HL-60 (cell line): ENCODE data around the gene PSAT1.
A peak's percentile ranks its signal among the peaks of the same experiment; 100 is the strongest.

Source experiments
- DNase-seq, 2 experiments: peaks; one replicate each; pipeline ENCODE4 v3.0.0-alpha.2; 2010 to 2020; ENCODE audit warnings: low read depth in 1 of 2, low spot score in 1 of 2
- H3K27ac ChIP-seq: fragments of 250-450 bp; sonication (Bioruptor Pico); replicated peaks from 2 replicates; pipeline ENCODE4 v1.5.1; 2020; ENCODE audit warnings: mild to moderate bottlenecking, moderate library complexity
- H3K27me3 ChIP-seq: fragments of 250-450 bp; sonication (Bioruptor Pico); 2 replicates; pipeline ENCODE4 v1.5.1; 2021; ENCODE audit warnings: mild to moderate bottlenecking, moderate library complexity; ENCODE audit not compliant: insufficient read depth, poor library complexity, severe bottlenecking
- H3K4me3 ChIP-seq: replicated peaks from 2 replicates; pipeline ENCODE4 v1.5.1; 2011; ENCODE audit warnings: mild to moderate bottlenecking, control low read depth, low read length; ENCODE audit not compliant: insufficient read depth
- GABPA ChIP-seq: IDR thresholded peaks from 2 replicates; pipeline ENCODE4 v1.6.1; 2012; ENCODE audit warnings: low read depth
- POLR2AphosphoS5 ChIP-seq: IDR thresholded peaks from 2 replicates; pipeline ENCODE4 v1.6.1; 2012; ENCODE audit warnings: low read depth
- REST ChIP-seq: IDR thresholded peaks from 2 replicates; pipeline ENCODE4 v1.6.1; 2012; ENCODE audit warnings: low read depth; ENCODE audit not compliant: insufficient replicate concordance
- SPI1 ChIP-seq: IDR thresholded peaks from 2 replicates; pipeline ENCODE4 v1.6.1; 2012; ENCODE audit warnings: low read depth, mild to moderate bottlenecking, borderline replicate concordance
- TF ChIP-seq, protein P1 (sequence below): IDR thresholded peaks from one replicate; pipeline ENCODE4 v1.5.1; 2011; ENCODE audit warnings: low read length, control low read depth, inconsistent platforms; ENCODE audit not compliant: insufficient read depth

Gene PSAT1

GRCh38 chr9:78253285-78253684, 43.6 kb upstream of the PSAT1 start:
- no peaks in the 10 kb centered on the region for H3K27me3 ChIP-seq
- TF ChIP-seq GABPA (no peak), REST (no peak), SPI1 (no peak), POLR2AphosphoS5 (no peak)
- TF ChIP-seq, protein P1, sequence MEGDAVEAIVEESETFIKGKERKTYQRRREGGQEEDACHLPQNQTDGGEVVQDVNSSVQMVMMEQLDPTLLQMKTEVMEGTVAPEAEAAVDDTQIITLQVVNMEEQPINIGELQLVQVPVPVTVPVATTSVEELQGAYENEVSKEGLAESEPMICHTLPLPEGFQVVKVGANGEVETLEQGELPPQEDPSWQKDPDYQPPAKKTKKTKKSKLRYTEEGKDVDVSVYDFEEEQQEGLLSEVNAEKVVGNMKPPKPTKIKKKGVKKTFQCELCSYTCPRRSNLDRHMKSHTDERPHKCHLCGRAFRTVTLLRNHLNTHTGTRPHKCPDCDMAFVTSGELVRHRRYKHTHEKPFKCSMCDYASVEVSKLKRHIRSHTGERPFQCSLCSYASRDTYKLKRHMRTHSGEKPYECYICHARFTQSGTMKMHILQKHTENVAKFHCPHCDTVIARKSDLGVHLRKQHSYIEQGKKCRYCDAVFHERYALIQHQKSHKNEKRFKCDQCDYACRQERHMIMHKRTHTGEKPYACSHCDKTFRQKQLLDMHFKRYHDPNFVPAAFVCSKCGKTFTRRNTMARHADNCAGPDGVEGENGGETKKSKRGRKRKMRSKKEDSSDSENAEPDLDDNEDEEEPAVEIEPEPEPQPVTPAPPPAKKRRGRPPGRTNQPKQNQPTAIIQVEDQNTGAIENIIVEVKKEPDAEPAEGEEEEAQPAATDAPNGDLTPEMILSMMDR: no peak
- H3K27ac ChIP-seq: no peak overlapping the region
- H3K4me3 ChIP-seq: no peak overlapping the region
- DNase-seq: no peak

- Histone ChIP-seq H3K27me3 (no peaks in the 10 kb centered on the region), H3K4me3 (no peak overlapping the region), H3K27ac (no peak overlapping the region)
- TF ChIP-seq SPI1 (no peak), GABPA (no peak), REST (no peak)
- TF ChIP-seq, protein P1: peak; percentile 33
- no peak for DNase-seq
Observed at GRCh38 chr9:78261403-78262001, 35.4 kb upstream of the PSAT1 start.

DNA sequence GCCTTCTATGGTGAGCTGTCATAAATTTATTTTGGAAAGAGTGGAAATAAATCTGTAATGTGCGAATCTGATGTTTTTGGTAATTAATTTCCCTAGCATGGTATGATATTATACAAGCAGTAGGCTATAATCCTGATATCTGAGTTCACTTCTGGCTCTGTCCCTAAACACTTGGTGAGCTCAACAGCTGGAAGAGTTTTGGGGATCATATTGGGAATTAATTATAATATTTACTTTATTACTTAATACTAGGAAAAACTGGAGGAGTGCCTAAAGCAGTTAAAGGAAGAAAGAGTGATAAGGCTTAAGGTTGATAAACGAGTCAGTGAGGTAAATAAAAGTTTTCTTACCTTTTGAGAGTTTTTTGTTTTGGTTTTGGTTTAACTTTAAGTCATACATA, 34.3 kb upstream of the PSAT1 start:
- no peak overlapping the region for H3K4me3 ChIP-seq
- no peak overlapping the region for H3K27ac ChIP-seq
- no peak for TF ChIP-seq REST
- no peak for TF ChIP-seq SPI1
- TF ChIP-seq POLR2AphosphoS5: no peak
- no peak for TF ChIP-seq GABPA
- TF ChIP-seq, protein P1: no peak
- DNase-seq: no peak
- H3K27me3 ChIP-seq: no peaks in the 10 kb centered on the region
